ENCODE data around the gene HSPH1.

HSPH1 gene

DNA sequence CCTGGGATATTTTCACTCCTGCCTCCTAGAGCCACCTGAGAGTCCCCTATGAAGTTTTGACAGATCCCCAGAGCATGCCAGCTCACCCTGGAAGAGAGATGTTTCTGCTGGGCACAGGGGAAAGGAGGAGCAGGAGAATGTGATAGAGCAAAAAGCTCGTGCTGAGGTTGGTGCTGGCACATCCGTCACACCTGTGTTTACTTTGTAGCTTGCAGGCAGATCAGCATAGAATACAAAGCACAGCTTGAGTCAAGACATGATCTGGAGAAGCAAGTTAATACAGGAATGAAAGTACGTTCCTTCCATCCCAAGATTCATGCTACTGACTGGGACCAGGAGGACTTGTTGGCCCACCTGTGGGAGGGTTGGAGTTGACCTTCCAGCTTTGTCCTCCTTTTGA lies 46.1 kb downstream of the HSPH1 start:
- H3K36me3 ChIP-seq (ENCODE audit: insufficient read depth, low read length), result no peaks in the 10 kb centered on the region
- peaks cover 87% of the 10 kb centered on the region for H3K27me3 ChIP-seq (ENCODE audit: insufficient read depth, low read length)
- H3K4me3 ChIP-seq (ENCODE audit: low read depth, low read length), result no peak overlapping the region
- no peak overlapping the region for H2AFZ ChIP-seq (ENCODE audit: low read length, unreplicated experiment)
- H3K79me2 ChIP-seq (ENCODE audit: control insufficient read depth, insufficient read depth, low read length, unreplicated experiment), result no peaks in the 10 kb centered on the region
- no peaks in the 10 kb centered on the region for H3K4me1 ChIP-seq (ENCODE audit: control insufficient read depth, insufficient read depth, low read length, unreplicated experiment)
- H3K27ac ChIP-seq (ENCODE audit: low read depth, low read length), result no peak overlapping the region

DNA sequence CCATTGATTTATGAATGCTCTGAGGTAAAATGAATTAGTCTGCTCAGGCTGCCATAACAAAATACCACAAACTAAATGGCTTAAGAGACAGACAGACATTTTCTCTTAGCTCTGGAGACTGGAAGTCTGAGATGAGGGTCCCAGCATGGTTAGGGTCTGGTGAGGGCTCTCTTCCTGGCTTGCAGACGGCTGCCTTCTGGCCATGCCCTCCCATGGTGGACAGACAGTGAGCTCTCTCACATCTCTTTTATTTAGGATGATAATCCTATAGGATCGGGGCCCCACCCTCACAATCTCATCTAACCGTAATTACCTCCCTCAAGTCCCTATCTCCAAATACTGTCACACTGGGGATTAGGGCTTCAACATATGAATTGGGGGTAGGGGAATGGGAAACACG lies 47.1 kb downstream of the HSPH1 start:
- no peak overlapping the region for H2AFZ ChIP-seq (ENCODE audit: low read length, unreplicated experiment)
- no peak overlapping the region for H3K4me3 ChIP-seq (ENCODE audit: low read depth, low read length)
- H3K27me3 ChIP-seq (ENCODE audit: insufficient read depth, low read length), result peaks cover 78% of the 10 kb centered on the region
- H3K79me2 ChIP-seq (ENCODE audit: control insufficient read depth, insufficient read depth, low read length, unreplicated experiment), result no peaks in the 10 kb centered on the region
- no peak overlapping the region for H3K27ac ChIP-seq (ENCODE audit: low read depth, low read length)
- no peaks in the 10 kb centered on the region for H3K4me1 ChIP-seq (ENCODE audit: control insufficient read depth, insufficient read depth, low read length, unreplicated experiment)
- no peaks in the 10 kb centered on the region for H3K36me3 ChIP-seq (ENCODE audit: insufficient read depth, low read length)

DNA sequence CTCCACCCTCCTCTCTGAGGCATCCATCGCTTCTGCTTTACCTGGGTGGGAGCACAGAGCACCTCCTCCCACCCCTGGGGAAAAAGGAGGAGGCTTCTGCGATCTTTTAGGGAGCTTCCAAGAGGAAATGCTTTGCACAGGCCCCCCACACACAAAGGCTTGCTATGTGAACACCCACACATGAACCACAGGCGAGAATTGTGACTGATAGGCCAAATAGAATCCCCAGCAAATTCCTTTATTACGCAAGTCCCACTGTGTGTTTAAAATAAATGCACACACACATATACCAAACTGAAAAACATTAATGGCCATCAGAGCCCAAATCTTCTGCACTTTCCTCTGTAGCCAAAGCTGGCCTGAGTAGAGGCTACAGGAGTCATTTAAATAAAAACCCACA lies 50.6 kb downstream of the HSPH1 start:
- no peak overlapping the region for H3K4me3 ChIP-seq (ENCODE audit: low read depth, low read length)
- no peak overlapping the region for H2AFZ ChIP-seq (ENCODE audit: low read length, unreplicated experiment)
- peaks cover 63% of the 10 kb centered on the region for H3K27me3 ChIP-seq (ENCODE audit: insufficient read depth, low read length)

DNA sequence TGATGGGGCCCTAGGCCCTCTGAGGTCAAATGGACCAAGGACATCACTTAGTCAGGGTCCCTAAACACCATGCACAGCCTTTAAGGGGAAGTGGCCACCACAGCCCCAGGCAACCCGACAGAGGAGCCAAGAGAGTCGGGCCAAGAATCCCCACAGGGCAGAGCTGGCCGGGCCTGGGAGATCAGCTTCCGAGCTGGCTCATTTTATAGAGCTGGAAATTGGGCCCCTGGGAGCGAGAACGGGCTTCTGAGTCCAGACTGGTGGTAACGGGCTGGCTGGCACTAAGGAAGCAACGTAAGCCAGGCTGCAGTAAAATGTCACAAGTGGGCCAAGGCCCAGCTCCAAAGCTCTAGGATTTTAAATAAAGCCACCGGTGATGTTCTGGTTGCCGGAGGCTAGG lies 51.1 kb downstream of the HSPH1 start:
- Histone ChIP-seq H3K4me1 (ENCODE audit: control insufficient read depth, insufficient read depth, low read length, unreplicated experiment) (no peaks in the 10 kb centered on the region), H2AFZ (ENCODE audit: low read length, unreplicated experiment) (no peak overlapping the region), H3K27me3 (ENCODE audit: insufficient read depth, low read length) (peaks cover 57% of the 10 kb centered on the region), H3K27ac (ENCODE audit: low read depth, low read length) (no peak overlapping the region), H3K4me3 (ENCODE audit: low read depth, low read length) (no peak overlapping the region), H3K79me2 (ENCODE audit: control insufficient read depth, insufficient read depth, low read length, unreplicated experiment) (no peaks in the 10 kb centered on the region), H3K36me3 (ENCODE audit: insufficient read depth, low read length) (no peaks in the 10 kb centered on the region)

More for the DNA sequence above, 50.6 kb downstream of the HSPH1 start:
- no peaks in the 10 kb centered on the region for H3K79me2 ChIP-seq (ENCODE audit: control insufficient read depth, insufficient read depth, low read length, unreplicated experiment)
- no peak overlapping the region for H3K27ac ChIP-seq (ENCODE audit: low read depth, low read length)
- no peaks in the 10 kb centered on the region for H3K4me1 ChIP-seq (ENCODE audit: control insufficient read depth, insufficient read depth, low read length, unreplicated experiment)
- no peaks in the 10 kb centered on the region for H3K36me3 ChIP-seq (ENCODE audit: insufficient read depth, low read length)

DNA sequence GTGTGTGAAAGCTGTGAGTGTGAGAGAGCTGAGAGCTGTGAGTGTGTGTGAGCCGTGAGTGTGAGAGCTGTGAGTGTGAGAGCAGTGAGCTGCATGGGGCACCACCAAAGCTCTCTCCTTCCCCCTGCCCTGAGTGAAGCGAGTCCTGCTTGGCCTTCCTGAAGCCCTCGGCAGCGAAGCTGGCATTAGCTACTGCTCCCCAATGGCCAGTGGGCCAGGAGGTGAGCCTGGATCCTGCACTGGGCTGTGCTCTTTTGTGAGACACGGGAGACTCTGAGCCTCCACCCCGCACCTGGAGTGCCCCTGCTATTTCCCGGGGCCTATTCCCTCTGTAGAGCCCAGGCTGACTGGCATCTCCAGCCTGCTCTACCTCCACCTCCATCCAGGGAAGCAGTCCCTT lies 51.5 kb downstream of the HSPH1 start:
- H3K79me2 ChIP-seq (ENCODE audit: control insufficient read depth, insufficient read depth, low read length, unreplicated experiment), result no peaks in the 10 kb centered on the region
- no peak overlapping the region for H3K27ac ChIP-seq (ENCODE audit: low read depth, low read length)
- no peaks in the 10 kb centered on the region for H3K36me3 ChIP-seq (ENCODE audit: insufficient read depth, low read length)
- no peak overlapping the region for H3K4me3 ChIP-seq (ENCODE audit: low read depth, low read length)
- no peak overlapping the region for H2AFZ ChIP-seq (ENCODE audit: low read length, unreplicated experiment)
- peaks cover 53% of the 10 kb centered on the region for H3K27me3 ChIP-seq (ENCODE audit: insufficient read depth, low read length)
- no peaks in the 10 kb centered on the region for H3K4me1 ChIP-seq (ENCODE audit: control insufficient read depth, insufficient read depth, low read length, unreplicated experiment)

DNA sequence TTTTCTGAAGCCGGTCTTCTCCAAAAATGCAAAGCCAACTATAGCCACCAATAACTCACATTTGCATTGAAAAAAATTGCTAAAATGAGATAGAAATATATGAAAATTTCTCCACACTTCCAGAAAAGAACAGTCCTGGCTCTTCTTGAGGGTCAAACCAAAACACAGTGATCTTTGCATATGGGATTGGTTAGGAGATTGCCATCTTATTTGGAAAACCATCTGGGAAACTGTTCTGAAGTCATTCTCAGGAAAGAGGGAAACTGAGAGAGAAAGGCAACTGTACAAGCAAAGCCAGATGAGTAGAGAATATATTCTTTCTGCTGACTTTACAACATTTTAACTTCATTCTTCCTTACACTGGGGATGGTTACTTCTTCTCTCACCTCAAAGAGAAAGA lies 54.6 kb downstream of the HSPH1 start:
- Histone ChIP-seq H3K27ac (ENCODE audit: low read depth, low read length) (no peak overlapping the region), H3K4me1 (ENCODE audit: control insufficient read depth, insufficient read depth, low read length, unreplicated experiment) (no peaks in the 10 kb centered on the region), H3K27me3 (ENCODE audit: insufficient read depth, low read length) (peaks cover 42% of the 10 kb centered on the region)

DNA sequence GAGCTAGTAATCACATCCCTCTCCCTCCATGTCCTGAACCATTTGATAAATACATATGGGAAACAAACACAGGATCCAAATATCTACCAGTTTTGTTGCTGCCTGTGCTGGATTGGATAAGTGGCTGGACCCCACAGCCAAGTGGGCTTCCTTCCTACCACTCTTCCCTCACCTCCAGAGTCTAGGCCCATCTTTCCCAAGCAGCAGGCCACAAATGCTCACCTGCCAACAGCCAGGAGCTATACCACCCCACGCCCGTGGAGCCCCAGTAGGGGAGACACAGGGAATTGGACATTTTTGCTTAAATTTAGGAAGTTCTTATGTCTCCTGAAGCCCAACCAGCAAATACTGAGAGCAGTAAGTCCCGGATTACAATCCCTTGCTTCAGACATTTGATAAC lies 55.8 kb downstream of the HSPH1 start:
- Histone ChIP-seq H3K36me3 (ENCODE audit: insufficient read depth, low read length) (no peaks in the 10 kb centered on the region), H3K27ac (ENCODE audit: low read depth, low read length) (no peak overlapping the region), H2AFZ (ENCODE audit: low read length, unreplicated experiment) (no peak overlapping the region), H3K4me1 (ENCODE audit: control insufficient read depth, insufficient read depth, low read length, unreplicated experiment) (no peaks in the 10 kb centered on the region), H3K27me3 (ENCODE audit: insufficient read depth, low read length) (peaks cover 48% of the 10 kb centered on the region), H3K4me3 (ENCODE audit: low read depth, low read length) (no peak overlapping the region), H3K79me2 (ENCODE audit: control insufficient read depth, insufficient read depth, low read length, unreplicated experiment) (no peaks in the 10 kb centered on the region)

More for the DNA sequence above, 54.6 kb downstream of the HSPH1 start:
- no peaks in the 10 kb centered on the region for H3K79me2 ChIP-seq (ENCODE audit: control insufficient read depth, insufficient read depth, low read length, unreplicated experiment)
- H3K4me3 ChIP-seq (ENCODE audit: low read depth, low read length), result no peak overlapping the region
- H2AFZ ChIP-seq (ENCODE audit: low read length, unreplicated experiment), result no peak overlapping the region
- H3K36me3 ChIP-seq (ENCODE audit: insufficient read depth, low read length), result no peaks in the 10 kb centered on the region

DNA sequence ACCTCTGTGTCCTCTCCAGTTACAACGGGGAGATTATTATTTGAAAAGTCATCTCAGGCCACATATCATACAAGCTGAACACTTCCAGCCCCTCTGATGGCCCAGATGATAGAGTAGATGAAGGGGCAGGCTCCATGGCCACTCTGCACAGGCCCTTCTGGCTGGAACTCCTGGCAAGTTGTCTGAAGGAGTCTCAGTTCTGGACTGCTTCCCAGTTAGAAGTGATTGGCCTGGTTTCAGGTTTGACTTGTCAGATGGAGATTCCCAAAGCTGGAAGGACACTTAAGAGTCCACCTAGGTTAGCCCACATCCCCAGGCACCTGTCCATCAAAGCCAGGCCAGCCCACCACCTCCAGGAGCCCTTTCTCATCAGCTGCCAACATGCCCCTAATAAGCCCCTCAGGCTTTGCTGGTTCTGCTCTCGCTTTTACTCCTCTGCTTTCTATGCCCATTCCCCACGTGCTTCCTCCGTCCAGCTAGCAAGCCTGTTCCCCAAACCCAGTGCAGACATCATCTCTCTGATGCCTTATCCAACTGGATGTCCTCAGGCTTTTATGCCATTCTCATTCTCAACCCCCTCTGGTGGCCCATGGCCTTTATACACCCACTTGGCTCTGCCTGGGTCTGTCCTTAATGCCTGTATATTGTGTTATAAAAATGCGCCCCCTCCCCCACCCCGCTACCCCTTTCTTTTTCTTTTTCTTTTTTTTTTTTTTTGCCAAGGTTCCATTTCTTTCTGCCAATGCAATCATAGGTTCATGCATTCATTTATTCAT lies 56.5 kb downstream of the HSPH1 start:
- peaks cover 55% of the 10 kb centered on the region for H3K27me3 ChIP-seq (ENCODE audit: insufficient read depth, low read length)
- H3K36me3 ChIP-seq (ENCODE audit: insufficient read depth, low read length), result no peaks in the 10 kb centered on the region
- no peak overlapping the region for H3K27ac ChIP-seq (ENCODE audit: low read depth, low read length)
- H3K4me1 ChIP-seq (ENCODE audit: control insufficient read depth, insufficient read depth, low read length, unreplicated experiment), result no peaks in the 10 kb centered on the region
- no peak overlapping the region for H3K4me3 ChIP-seq (ENCODE audit: low read depth, low read length)
- no peak overlapping the region for H2AFZ ChIP-seq (ENCODE audit: low read length, unreplicated experiment)
- H3K79me2 ChIP-seq (ENCODE audit: control insufficient read depth, insufficient read depth, low read length, unreplicated experiment), result no peaks in the 10 kb centered on the region

DNA sequence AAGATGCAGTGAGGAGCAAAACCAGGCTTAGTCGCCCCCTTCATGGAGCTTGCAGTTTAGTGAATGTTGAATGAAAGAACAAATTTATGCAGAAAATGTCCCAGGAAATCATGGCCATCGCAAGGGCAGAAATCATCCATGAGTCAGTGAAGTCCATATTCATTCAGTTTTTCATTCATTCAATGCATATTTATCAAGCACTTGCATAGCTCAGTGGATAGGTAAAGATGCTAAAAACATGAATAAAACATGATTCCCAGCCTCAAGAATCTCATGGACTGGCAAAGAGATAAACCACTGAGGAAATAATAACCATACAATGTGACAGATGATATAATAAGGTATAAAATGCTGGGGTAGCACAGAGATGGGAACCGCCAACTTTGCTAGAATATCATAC lies 58.8 kb downstream of the HSPH1 start:
- H3K27me3 ChIP-seq (ENCODE audit: insufficient read depth, low read length), result peaks cover 58% of the 10 kb centered on the region
- H3K27ac ChIP-seq (ENCODE audit: low read depth, low read length), result no peak overlapping the region
- no peaks in the 10 kb centered on the region for H3K36me3 ChIP-seq (ENCODE audit: insufficient read depth, low read length)

DNA sequence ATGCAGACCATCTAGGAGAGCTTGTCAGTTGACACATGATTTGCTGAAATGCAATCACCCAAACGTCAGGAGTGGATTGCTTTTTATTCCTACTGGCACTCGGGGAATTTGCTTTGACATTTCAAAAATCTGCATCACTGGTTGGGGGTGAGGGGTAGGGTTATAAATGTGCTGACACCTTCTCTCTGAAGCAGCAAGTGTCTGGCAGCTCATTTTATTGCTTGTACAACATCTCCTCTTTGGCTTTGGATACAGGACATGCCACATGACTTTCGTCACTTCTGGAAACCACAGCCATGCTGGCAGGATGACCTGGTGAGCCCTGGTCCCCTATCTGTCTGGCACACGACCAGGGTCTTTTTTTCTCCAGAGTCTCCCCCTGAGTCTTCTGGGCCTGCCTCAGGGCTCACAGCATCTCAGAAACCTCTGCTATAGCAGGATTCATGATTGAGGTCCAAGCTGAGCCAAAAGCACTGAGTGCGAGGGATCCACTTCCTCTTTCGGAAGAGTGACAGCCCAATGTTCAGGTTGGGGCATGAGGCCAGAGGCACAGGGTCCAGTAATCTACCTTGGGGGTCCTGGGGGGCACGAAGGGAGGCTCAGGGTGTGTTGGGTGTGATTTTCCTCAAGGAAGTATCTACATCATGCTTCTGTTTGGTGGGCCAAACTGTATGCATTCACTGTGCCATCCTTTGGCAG lies 60.1 kb downstream of the HSPH1 start:
- H2AFZ ChIP-seq (ENCODE audit: low read length, unreplicated experiment), result no peak overlapping the region
- H3K36me3 ChIP-seq (ENCODE audit: insufficient read depth, low read length), result no peaks in the 10 kb centered on the region
- no peak overlapping the region for H3K4me3 ChIP-seq (ENCODE audit: low read depth, low read length)
- H3K4me1 ChIP-seq (ENCODE audit: control insufficient read depth, insufficient read depth, low read length, unreplicated experiment), result no peaks in the 10 kb centered on the region
- H3K27me3 ChIP-seq (ENCODE audit: insufficient read depth, low read length), result peaks cover 63% of the 10 kb centered on the region
- no peak overlapping the region for H3K27ac ChIP-seq (ENCODE audit: low read depth, low read length)
- H3K79me2 ChIP-seq (ENCODE audit: control insufficient read depth, insufficient read depth, low read length, unreplicated experiment), result no peaks in the 10 kb centered on the region

More for the DNA sequence above, 58.8 kb downstream of the HSPH1 start:
- H3K4me3 ChIP-seq (ENCODE audit: low read depth, low read length), result no peak overlapping the region
- H2AFZ ChIP-seq (ENCODE audit: low read length, unreplicated experiment), result no peak overlapping the region
- H3K4me1 ChIP-seq (ENCODE audit: control insufficient read depth, insufficient read depth, low read length, unreplicated experiment), result no peaks in the 10 kb centered on the region
- H3K79me2 ChIP-seq (ENCODE audit: control insufficient read depth, insufficient read depth, low read length, unreplicated experiment), result no peaks in the 10 kb centered on the region

DNA sequence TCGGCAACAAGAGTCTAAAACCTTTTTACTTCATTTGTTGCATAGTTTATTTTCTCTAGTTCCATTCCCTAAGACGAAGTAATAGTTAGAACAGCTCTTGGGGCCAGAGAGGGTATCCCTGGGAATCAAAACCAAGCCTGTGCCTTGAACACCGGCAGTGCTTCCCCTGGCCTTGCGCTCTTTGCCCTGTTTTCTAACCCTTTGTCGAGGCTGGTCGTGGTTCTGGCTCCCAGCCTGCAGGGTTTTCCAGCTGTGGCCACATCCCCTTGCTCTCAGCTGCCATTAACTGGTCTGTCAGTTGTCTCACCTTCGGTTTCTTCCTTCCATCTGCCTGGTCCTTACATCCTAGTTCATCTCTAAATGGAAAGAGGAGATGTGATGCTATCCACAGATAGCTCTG lies 61.0 kb downstream of the HSPH1 start:
- H3K36me3 ChIP-seq (ENCODE audit: insufficient read depth, low read length), result no peaks in the 10 kb centered on the region
- H3K4me1 ChIP-seq (ENCODE audit: control insufficient read depth, insufficient read depth, low read length, unreplicated experiment), result no peaks in the 10 kb centered on the region
- H3K4me3 ChIP-seq (ENCODE audit: low read depth, low read length), result no peak overlapping the region
- no peaks in the 10 kb centered on the region for H3K79me2 ChIP-seq (ENCODE audit: control insufficient read depth, insufficient read depth, low read length, unreplicated experiment)
- peaks cover 65% of the 10 kb centered on the region for H3K27me3 ChIP-seq (ENCODE audit: insufficient read depth, low read length)
- H2AFZ ChIP-seq (ENCODE audit: low read length, unreplicated experiment), result no peak overlapping the region
- no peak overlapping the region for H3K27ac ChIP-seq (ENCODE audit: low read depth, low read length)
